Memory B cell (primary cell): ENCODE results near the gene BCAP31.

Source experiments
- ATAC-seq: fragments of 150-1000 bp; cut with Tn5 transposase; 2 replicates; pipeline ENCODE4 v1.10.0; 2021; ENCODE audit warnings: low read depth, mild to moderate bottlenecking, moderate library complexity
- DNase-seq, 2 donors: peaks; one replicate each; pipeline ENCODE4 v3.0.0; 2022; ENCODE audit warnings: low spot score in 2 of 2
- H3K27ac Mint-ChIP-seq: one replicate; pipeline ENCODE4 v1.8.0; 2022; ENCODE audit warnings: mild to moderate bottlenecking, moderate library complexity, mixed read lengths
- H3K27me3 Mint-ChIP-seq: one replicate; pipeline ENCODE4 v1.8.0; 2022; ENCODE audit warnings: mixed read lengths
- H3K36me3 Mint-ChIP-seq: one replicate; pipeline ENCODE4 v1.8.0; 2022; ENCODE audit warnings: mild to moderate bottlenecking, mixed read lengths
- H3K4me1 Mint-ChIP-seq: one replicate; pipeline ENCODE4 v1.8.0; 2022; ENCODE audit warnings: mixed read lengths
- H3K4me3 Mint-ChIP-seq: one replicate; pipeline ENCODE4 v1.8.0; 2022; ENCODE audit warnings: mild to moderate bottlenecking, moderate library complexity, mixed read lengths
- H3K9me3 Mint-ChIP-seq: one replicate; pipeline ENCODE4 v1.8.0; 2022; ENCODE audit warnings: mixed read lengths

Gene BCAP31

DNA sequence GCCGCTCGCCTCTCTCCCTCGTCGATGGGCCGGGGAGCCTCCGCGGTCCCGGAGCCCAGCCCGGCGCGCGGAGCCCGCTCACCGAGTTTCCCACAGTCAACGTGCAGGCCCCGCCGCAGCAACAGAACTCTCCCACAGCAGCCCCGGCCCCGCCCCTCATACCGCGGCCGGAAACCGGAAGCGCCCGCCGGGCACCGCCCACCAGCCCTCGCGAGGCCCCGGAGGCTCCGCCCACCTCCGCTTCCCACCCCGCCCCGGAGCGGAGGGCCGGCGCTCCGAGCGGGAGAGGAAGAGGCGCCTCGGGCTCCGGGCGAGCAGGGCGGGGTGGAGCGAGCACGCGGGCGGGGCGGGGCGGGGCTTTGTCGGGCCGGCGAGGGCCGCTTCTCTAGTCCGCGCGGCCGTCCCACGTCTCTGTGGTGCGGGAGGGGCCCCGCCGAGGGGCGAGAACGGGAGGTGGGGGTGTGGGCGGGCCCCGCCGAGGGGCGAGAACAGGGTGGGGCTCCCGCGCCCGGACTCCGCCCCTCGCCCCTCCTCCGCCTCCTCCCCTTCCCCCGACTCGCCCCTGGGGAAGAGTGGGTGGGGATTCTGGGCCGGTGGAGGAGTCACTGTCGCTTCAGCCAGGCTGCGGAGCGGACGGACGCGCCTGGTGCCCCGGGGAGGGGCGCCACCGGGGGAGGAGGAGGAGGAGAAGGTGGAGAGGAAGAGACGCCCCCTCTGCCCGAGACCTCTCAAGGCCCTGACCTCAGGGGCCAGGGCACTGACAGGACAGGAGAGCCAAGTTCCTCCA lies at the start of gene BCAP31, which contains the start of gene ABCD1:
BCAP31 (minus strand) TSS at position 136 of the 787 bp plus-strand sequence. CDS start 1,143 bp downstream, outside the sequence.
ABCD1 (plus strand) TSS at position 605 of the 787 bp plus-strand sequence. CDS start 411 bp downstream, outside the sequence.
- Mint-ChIP-seq H3K27me3 (no peaks in the 10 kb centered on the region), H3K4me3 (peak within 1 kb of the TSS; percentile 91), H3K4me1 (peaks cover 5% of the 10 kb centered on the region), H3K9me3 (no peaks in the 10 kb centered on the region), H3K27ac (peak within 1 kb of the TSS; percentile 89), H3K36me3 (no peaks in the 10 kb centered on the region)
- DNase-seq (peak; percentile 82 to 85), ATAC-seq (peak; percentile 65)

DNA sequence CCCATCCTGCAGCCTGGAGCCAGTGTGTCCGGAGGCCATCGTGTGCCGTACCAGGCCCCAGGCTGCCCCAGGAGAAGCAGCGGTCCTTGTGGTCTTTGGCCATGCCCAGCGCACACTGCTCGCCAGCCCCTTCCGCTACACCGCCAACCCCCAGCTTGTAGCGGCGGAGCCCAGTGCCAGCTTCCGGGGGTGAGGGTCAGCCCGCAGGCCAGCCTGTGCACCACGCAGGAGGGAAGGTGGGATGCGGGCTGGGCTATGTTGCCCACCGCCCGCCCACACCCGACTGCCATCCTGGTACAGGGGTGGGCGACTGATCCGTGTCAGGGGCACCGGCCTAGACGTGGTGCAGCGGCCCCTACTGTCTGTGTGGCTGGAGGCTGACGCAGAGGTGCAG lies 49.0 kb upstream of the BCAP31 start:
- no peaks in the 10 kb centered on the region for H3K36me3 Mint-ChIP-seq
- peaks cover 1% of the 10 kb centered on the region for H3K27me3 Mint-ChIP-seq
- no peak overlapping the region for H3K4me3 Mint-ChIP-seq
- ATAC-seq: no peak
- no peaks in the 10 kb centered on the region for H3K9me3 Mint-ChIP-seq
- no peak overlapping the region for H3K27ac Mint-ChIP-seq
- DNase-seq: no peak
- peaks cover 2% of the 10 kb centered on the region for H3K4me1 Mint-ChIP-seq

DNA sequence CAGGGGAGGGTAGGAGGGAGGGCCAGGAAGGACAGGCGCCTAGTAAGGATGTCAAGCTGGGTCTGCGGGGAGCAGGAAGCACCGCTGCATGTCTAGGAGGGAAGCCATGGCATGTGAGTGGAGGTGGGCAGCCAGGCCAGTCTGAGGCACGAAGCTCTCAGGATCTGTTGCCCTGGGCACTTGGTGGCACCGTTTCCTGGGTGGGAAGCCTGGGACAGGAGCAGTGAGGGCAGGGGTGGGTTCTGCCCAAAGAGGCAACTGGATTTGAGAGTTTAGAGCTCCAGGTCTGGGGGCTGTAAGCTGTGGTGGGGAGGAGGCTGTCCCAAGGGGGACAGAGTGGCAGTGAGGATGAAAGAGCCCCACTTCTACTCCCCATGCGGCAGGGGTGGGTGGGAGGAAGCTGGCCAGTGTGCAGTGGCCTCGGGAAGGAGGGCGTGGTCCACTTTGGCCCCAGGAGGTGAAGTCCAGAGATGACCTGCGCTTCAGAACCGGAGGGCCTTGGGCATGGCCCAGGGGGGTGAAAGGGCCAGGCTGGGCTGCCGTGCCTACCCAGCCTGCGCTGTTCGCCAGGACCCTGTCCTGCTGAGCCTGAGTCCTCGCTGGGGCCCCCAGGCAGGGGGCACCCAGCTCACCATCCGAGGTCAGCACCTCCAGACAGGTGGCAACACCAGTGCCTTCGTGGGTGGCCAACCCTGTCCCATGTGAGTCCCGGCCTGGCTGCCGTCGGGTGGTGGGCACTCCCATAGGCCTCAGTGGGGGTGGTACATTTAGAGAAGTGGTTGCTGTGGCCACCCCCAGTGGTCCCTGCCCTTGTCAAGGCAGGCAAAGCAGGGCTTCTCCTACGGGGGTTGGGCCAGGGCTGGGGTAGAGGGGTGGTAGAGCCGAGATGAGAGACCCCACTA lies 48.4 kb upstream of the BCAP31 start:
- peaks cover 1% of the 10 kb centered on the region for H3K27me3 Mint-ChIP-seq
- H3K36me3 Mint-ChIP-seq: no peaks in the 10 kb centered on the region
- no peak overlapping the region for H3K27ac Mint-ChIP-seq
- H3K9me3 Mint-ChIP-seq: no peaks in the 10 kb centered on the region
- DNase-seq: no peak
- ATAC-seq: no peak
- peaks cover 2% of the 10 kb centered on the region for H3K4me1 Mint-ChIP-seq
- no peak overlapping the region for H3K4me3 Mint-ChIP-seq

DNA sequence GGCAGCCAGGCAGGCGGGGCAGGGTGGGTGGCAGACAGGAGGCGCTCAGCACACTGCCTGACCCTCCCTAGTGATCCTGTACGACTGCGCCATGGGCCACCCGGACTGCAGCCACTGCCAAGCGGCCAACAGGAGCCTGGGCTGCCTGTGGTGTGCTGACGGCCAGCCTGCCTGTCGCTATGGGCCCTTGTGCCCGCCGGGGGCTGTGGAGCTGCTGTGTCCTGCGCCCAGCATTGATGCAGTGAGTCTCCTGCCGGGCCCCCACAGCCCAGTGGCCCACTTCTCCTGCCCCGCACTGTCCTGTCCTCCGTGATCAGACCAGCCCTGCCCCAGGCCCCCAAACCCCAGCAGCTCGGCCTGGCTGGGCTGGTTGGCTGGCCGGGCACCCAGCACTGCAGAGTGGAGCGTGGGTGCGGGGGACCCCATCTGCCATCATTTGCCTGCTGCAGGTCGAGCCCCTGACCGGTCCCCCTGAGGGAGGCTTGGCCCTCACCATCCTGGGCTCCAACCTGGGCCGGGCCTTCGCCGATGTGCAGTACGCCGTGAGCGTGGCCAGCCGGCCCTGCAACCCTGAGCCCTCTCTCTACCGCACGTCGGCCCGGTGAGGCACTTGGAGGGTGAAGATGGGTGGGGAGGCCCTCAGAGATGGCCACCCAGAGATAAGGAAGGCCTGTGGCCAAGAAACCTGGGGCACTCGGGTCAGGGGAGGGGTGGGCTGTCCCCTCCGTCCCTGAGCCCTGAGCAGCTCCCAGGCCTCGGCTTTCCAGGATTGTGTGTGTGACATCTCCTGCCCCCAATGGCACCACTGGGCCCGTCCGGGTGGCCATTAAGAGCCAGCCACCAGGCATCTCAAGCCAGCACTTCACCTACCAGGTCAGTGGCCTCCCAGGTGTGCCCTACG lies 47.5 kb upstream of the BCAP31 start:
- no peak overlapping the region for H3K4me3 Mint-ChIP-seq
- H3K9me3 Mint-ChIP-seq: no peaks in the 10 kb centered on the region
- H3K27ac Mint-ChIP-seq: no peak overlapping the region
- H3K4me1 Mint-ChIP-seq: peaks cover 4% of the 10 kb centered on the region
- DNase-seq (no peak), ATAC-seq (no peak)
- no peaks in the 10 kb centered on the region for H3K36me3 Mint-ChIP-seq
- H3K27me3 Mint-ChIP-seq: peaks cover 1% of the 10 kb centered on the region

DNA sequence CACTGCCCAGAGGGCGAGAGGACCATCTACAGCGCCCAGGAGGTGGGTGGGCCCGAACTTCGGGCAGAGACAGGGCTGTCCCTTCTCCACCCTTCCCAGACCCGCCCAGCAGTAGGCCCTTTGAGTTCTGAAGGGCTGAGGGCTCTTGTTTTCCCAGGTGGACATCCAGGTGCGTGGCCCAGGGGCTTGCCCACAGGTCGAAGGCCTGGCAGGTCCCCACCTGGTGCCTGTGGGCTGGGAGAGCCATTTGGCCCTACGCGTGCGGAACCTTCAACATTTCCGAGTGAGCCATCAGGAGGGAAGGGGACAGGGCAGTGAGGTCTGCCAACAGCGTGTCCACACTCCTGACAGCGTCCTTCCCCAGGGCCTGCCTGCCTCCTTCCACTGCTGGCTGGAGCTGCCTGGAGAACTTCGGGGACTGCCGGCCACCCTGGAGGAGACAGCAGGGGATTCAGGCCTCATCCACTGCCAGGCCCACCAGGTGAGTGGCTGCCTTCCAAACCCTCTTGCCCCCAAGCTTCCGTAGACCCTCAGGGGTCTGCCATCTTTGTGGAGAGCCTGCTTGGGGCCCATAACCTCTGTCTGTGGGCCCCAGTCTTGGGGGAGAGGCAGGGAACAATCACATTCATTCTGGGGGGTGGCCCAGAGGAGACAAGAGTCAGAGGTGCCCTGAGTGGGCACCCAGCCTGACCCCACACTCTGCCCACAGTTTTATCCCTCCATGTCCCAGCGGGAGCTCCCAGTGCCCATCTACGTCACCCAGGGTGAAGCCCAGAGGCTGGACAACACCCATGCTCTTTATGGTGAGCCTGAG lies 46.6 kb upstream of the BCAP31 start:
- no peak overlapping the region for H3K4me3 Mint-ChIP-seq

DNA sequence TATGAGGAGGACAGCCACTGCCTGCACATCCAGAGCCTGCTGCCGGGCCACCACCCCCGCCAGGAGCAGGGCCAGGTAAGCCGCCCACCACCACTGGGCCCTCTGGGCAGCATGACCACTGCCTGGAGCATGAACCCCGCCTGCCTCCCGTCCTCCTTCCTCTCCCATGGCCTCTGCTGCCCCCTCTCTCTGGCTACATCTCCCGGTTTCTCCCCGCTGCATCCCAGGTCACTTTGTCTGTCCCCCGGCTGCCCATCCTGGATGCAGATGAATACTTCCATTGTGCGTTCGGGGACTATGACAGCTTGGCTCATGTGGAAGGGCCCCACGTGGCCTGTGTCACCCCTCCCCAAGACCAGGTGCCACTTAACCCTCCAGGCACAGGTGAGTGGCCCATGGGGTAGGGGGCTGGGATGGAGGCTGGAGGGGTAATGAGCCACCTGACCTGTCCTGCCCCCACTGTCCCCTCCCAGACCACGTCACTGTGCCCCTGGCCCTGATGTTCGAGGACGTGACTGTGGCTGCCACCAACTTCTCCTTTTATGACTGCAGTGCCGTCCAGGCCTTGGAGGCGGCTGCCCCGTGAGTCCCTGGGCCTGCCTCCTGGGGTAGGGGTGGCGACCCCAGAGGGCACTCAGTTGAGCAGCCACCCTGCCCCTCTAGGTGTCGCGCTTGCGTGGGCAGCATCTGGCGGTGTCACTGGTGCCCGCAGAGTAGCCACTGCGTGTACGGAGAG lies 45.8 kb upstream of the BCAP31 start:
- Mint-ChIP-seq H3K4me1 (peaks cover 6% of the 10 kb centered on the region), H3K4me3 (no peak overlapping the region), H3K27ac (no peak overlapping the region), H3K36me3 (no peaks in the 10 kb centered on the region), H3K9me3 (no peaks in the 10 kb centered on the region), H3K27me3 (no peaks in the 10 kb centered on the region)
- DNase-seq: no peak
- no peak for ATAC-seq

More for the DNA sequence above, 46.6 kb upstream of the BCAP31 start:
- Mint-ChIP-seq H3K27ac (no peak overlapping the region), H3K27me3 (no peaks in the 10 kb centered on the region), H3K4me1 (peaks cover 6% of the 10 kb centered on the region), H3K9me3 (no peaks in the 10 kb centered on the region), H3K36me3 (no peaks in the 10 kb centered on the region)
- ATAC-seq (no peak), DNase-seq (no peak)

DNA sequence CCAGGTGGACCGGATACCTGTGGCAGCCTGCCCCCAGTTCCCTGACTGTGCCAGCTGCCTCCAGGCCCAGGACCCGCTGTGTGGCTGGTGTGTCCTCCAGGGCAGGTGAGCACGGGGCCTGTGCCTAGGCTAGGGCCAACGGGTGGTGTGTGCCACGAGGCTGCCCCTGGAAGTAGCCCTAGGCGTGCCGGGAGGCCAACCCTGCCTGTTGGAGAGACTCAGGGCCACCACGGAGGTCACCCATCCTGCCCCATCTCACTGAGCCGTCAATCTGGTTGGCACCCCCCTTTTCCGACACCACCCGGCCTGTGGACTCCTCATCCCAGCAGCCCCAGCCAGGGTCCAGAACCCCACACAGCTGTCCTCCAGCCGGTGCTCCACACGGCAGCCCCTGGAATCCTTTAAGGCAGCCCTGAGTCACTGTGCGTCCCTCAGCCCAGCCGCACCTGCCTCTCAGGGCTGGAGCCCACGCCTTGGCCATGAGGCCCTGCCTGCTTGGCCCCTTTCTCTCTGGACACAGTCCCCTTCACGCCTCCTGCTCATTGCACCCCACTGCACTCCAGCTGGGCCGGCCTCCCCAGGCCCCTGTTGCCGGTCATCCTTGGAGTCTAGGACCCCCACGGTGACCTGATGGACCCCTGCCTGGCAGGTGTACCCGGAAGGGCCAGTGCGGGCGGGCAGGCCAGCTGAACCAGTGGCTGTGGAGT lies 45.1 kb upstream of the BCAP31 start:
- H3K36me3 Mint-ChIP-seq: no peaks in the 10 kb centered on the region
- H3K9me3 Mint-ChIP-seq: no peaks in the 10 kb centered on the region
- H3K4me3 Mint-ChIP-seq: no peak overlapping the region

DNA sequence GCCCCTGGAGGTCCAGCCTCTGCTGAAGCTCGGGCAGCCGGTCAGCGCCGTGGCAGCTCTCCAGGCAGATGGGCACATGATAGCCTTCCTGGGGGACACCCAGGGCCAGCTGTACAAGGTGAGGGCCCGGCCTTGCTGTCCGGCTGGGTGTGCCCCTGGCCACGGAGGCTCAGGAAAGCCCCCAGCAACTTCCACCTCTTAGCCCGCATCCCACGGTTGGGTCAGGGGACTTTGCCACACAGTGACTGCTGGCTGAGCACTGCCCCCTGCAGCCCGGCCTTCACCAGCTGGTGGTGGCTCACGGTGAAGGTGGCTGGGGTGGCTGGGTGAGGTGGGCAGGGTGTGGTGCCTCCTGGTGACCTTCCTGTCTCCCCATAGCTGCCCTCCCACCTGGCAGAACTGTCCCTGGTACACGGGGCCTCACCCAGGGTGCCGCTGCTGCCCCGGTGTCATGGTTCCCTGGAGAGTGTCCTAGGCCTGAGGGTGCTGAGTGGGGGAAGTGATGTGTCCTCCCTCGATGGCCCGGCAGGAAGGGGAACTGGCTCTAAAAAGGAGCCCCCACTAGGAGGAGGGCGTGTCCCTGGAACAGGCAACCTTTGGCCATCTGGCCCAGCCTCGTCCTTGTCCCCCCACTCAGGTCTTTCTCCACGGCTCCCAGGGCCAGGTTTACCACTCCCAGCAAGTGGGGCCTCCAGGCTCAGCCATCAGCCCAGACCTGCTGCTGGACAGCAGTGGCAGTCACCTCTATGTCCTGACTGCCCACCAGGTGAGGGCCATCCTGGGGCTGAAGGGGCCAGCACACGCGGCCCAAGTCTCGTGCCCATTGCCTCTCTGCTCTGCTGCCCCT lies 44.3 kb upstream of the BCAP31 start:
- H3K36me3 Mint-ChIP-seq: no peaks in the 10 kb centered on the region
- peaks cover 10% of the 10 kb centered on the region for H3K4me1 Mint-ChIP-seq
- no peak overlapping the region for H3K27ac Mint-ChIP-seq
- ATAC-seq: peak; percentile 32
- DNase-seq: no peak
- H3K27me3 Mint-ChIP-seq: no peaks in the 10 kb centered on the region
- no peaks in the 10 kb centered on the region for H3K9me3 Mint-ChIP-seq
- H3K4me3 Mint-ChIP-seq: no peak overlapping the region

More for the DNA sequence above, 45.1 kb upstream of the BCAP31 start:
- ATAC-seq: no peak
- DNase-seq: no peak
- no peak overlapping the region for H3K27ac Mint-ChIP-seq
- H3K4me1 Mint-ChIP-seq: peaks cover 6% of the 10 kb centered on the region
- no peaks in the 10 kb centered on the region for H3K27me3 Mint-ChIP-seq

DNA sequence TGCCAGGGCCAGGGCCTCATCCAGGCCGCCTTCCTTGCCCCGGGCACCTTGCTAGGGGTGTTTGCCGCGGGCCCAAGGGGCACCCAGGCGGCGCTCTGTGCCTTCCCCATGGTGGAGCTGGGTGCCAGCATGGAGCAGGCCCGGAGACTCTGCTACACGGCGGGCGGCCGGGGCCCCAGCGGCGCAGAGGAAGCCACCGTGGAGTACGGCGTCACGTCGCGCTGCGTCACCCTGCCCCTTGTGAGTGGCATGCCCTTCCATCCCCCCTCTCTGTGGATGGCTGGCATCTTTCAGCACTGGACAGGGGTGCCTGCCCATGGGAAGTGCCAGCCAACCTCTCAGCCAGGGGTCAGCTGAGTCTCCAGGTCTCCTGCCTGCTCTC lies 43.5 kb upstream of the BCAP31 start:
- no peaks in the 10 kb centered on the region for H3K36me3 Mint-ChIP-seq
- no peaks in the 10 kb centered on the region for H3K27me3 Mint-ChIP-seq
- no peak for ATAC-seq
- H3K9me3 Mint-ChIP-seq: no peaks in the 10 kb centered on the region
- DNase-seq: no peak
- no peak overlapping the region for H3K4me3 Mint-ChIP-seq
- no peak overlapping the region for H3K27ac Mint-ChIP-seq
- peaks cover 10% of the 10 kb centered on the region for H3K4me1 Mint-ChIP-seq

DNA sequence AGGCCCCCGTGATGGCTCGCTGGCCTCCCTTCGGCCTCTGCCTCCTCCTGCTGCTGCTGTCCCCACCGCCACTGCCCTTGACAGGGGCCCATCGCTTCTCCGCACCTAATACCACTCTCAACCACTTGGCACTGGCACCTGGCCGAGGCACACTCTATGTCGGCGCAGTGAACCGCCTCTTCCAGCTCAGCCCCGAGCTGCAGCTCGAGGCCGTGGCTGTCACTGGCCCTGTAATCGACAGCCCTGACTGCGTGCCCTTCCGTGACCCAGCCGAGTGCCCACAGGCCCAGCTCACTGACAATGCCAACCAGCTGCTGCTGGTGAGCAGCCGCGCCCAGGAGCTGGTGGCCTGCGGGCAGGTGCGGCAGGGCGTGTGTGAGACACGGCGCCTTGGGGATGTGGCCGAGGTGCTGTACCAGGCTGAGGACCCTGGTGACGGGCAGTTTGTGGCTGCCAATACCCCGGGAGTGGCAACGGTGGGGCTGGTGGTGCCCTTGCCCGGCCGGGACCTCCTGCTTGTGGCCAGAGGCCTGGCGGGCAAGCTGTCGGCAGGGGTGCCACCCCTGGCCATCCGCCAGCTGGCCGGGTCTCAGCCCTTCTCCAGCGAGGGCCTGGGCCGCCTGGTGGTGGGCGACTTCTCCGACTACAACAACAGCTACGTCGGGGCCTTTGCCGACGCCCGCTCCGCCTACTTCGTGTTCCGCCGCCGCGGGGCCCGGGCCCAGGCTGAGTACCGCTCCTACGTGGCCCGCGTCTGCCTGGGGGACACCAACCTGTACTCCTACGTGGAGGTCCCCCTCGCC lies 42.9 kb upstream of the BCAP31 start:
- H3K9me3 Mint-ChIP-seq: no peaks in the 10 kb centered on the region
- DNase-seq (no peak), ATAC-seq (no peak)
- H3K27ac Mint-ChIP-seq: no peak overlapping the region
- peaks cover 10% of the 10 kb centered on the region for H3K4me1 Mint-ChIP-seq
- no peaks in the 10 kb centered on the region for H3K36me3 Mint-ChIP-seq
- no peak overlapping the region for H3K4me3 Mint-ChIP-seq
- H3K27me3 Mint-ChIP-seq: no peaks in the 10 kb centered on the region
